NCI-H1436 (cell line): Measurements from ENCODE around the gene GLYR1.
"Not testable (repeated sequence)": the region's sequence is repeated elsewhere in the genome, so short reads cannot be mapped to it uniquely, and the experiment has no call there.

Experiments
- DNase-seq: peaks from one replicate; lab custom pipeline; 2025; lab: John Stamatoyannopoulos, UW

GLYR1 gene

DNA sequence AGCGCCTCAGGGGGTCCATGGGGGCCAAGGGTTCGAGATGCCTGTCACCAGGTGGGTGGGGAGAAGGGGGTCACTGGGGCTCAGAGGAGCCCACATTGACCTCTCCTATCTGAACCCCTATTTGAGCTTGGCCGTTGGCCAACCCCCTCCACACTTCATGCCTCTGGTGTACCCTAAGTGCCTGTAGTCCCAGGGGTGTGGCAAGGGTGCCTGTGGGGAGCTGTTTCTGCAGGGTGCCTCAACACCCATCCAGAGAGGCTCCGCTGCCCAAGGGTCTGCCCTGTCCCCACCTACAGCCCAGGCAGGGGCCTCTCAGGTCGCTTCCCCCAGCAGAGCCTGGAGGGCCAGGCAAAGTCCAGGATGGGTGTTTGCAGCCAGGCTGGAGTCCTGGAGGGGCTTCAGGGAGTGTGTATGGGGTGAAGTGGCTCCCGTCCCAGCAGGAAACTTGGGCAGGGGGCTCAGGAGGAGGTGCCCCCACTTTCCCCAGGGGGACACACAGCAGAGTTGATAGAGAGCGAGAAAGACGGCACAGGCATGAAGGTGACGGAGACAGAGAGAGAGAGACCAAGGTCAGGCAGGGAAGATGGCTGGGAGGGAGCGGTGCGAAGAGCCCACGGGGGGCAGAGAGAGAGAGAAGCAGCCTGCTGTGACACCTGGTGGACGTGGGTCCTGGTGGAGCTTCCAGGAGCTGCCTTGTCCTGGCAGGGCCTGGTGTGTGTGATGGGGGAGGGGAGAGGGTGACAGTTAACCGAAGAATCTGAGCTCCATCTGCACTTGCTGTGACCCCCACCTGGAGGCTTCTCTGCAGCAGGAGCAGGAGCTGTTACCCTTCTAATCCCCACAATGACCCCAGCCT is 59.2 kb downstream of the GLYR1 start, which contains the start of gene SEPTIN12:
TSS of gene SEPTIN12 (minus strand) at position 719 of the 856 bp plus-strand sequence. CDS start at position 19, 700 bp downstream.
- DNase-seq, result no peak

DNA sequence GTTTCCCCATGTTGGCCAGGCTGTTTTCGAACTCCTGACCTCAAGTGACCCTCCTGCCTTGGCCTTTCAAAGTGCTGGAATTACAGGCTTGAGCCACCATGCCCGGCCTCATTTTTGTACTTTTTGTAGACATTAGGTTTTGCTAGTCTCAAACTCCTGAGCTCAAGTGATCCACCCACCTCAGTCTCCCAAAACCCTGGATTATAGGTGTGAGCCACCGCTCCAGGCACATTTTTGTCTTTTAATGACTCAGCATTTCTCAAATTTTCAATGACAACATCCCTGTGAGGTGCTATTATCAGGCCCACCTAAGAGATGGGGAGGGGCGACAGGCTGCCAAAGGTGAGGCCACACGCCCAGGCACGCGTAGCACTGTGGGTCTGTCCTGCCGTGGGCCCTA is 60.0 kb downstream of the GLYR1 start:
- no peak for DNase-seq

DNA sequence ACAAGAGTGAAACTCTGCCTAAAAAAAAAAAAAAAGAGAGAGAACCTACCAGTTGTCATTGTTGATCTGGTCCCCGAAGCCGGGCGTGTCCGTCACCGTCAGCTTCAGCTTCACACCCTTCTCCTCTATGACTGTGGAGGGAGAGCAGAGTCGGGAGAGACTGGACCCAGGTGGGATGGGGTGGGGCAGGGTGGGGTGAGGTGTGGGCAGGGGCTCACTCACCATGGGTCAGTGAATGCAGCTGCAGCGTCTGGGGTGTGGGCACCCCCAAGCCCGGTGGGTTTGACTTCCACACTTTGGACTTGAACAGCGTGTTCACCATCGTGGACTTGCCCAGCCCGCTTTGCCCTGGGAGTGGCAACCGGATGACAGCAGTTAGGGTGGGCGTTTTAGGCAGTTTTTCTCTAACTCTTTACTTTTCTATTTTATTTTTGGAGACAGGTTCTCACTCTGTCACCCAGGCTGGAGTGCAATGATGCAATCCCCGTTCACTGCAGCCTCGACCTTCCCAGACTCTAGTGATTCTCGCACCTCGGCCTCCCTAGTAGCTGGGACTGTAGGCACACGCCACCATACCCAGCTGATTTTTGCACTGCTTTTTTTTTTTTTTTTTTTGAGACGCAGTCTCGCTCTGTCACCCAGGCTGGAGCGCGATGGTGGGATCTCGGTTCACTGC is 61.2 kb downstream of the GLYR1 start:
- no peak for DNase-seq

DNA sequence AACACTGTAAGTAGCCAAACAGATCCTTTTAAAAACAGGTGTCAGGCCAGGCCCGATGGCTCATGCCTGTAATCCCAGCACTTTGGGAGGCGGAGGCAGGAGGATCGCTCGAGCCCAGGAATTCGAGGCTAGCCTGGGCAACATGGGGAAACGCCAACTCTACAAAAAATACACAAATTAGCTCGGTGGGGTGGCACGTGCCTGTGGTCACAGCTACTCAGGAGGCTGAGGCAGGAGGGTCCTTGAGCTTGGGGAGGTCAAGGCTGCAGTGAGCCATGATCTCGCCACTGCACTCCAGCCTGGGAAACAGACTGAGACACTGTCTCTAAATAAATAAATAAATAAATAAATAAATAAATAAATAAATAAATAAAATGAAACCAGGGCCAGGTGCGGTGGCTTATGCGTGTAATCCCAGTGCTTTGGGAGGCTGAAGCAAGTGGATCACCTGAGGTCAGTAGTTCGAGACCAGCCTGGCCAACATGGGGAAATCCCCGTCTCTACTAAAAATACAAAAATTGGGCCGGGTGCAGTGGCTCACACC is 62.6 kb downstream of the GLYR1 start:
- not testable (repeated sequence) for DNase-seq

DNA sequence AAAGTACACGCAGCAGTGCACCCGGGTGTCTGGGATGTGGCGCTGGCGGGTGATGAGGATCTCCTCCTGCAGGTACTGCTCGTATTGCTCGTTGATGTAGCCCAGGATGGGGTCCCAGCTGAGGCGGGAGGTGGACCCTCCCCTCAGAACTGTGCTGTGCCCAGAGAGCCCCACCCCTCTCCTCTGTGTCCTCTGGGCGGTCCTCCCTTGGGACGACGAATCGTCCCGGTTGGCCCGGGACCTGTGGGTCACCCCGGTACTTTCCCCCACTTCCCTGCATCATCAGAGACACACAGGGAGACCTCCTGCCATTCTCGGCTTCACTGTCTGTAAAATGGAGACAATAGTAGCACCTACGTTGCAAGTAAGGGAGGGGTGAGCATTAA is 63.1 kb downstream of the GLYR1 start:
- no peak for DNase-seq

DNA sequence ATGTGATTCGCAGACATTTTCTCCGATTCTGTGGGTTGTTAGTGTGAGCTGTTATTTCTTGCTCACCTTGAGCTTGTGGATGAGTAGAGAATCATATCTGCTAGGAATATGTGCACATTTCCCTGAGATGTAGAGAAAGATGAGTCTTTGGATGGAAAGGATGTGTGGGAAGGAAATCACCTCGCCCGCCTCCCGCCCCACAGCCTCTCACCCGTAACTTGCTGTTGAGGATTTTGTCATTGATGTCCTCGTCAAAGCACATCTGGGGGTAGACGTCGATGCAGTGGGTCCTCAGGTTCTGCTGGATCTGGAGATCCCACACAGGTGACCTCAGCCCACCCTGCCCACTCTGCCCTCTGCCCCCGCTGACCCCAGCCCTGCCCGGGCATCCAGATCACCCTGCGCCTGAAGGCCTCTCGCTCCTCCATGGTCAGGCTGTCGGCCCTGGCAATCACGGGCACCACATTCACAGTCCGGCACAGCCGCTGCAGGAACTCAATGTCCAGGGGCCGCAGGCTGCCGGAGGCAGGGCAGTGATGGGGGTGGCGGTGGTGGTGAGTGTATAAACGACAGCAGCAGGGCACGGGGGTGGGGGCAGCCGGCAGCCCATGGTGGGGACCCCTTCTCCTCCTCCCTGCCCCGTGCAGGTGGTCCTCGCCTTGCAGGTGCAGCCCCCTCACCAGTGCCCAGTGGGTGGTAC is 63.7 kb downstream of the GLYR1 start:
- no peak for DNase-seq

DNA sequence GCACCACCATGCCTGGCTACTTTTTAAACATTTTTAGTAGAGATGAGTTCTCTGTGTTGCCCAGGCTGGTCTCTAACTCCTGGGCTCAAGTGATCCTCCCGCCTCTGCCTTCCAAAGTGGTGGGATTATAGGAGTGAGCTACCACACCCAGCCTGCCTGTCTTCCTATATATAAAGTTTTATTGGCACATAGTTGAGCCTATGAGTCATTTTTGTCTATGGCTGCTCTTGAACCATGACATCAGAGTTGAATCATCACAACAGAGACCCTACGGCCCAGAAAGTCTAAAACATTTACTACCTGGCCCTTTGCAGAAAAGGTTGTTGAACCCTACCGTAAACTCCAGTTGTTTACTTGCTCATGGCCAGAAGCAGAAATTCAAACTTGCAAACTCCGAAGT is 66.9 kb downstream of the GLYR1 start:
- no peak for DNase-seq

DNA sequence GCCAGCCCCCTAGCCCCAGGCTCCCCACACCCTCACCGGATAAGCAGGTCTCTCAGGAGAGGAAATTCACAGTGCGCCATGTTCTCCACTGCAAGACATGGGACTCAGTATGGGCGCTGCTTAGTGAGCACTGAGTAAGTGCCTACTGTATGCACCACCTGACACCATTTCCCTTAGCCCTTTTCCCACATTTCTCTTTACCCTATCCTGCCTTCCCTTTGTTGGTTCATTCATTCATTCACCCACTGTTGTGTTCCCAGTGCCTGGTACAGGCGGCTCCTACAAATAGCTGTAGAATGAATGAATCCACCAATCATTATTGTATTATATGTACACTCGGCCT is 69.1 kb downstream of the GLYR1 start:
- DNase-seq, result no peak

DNA sequence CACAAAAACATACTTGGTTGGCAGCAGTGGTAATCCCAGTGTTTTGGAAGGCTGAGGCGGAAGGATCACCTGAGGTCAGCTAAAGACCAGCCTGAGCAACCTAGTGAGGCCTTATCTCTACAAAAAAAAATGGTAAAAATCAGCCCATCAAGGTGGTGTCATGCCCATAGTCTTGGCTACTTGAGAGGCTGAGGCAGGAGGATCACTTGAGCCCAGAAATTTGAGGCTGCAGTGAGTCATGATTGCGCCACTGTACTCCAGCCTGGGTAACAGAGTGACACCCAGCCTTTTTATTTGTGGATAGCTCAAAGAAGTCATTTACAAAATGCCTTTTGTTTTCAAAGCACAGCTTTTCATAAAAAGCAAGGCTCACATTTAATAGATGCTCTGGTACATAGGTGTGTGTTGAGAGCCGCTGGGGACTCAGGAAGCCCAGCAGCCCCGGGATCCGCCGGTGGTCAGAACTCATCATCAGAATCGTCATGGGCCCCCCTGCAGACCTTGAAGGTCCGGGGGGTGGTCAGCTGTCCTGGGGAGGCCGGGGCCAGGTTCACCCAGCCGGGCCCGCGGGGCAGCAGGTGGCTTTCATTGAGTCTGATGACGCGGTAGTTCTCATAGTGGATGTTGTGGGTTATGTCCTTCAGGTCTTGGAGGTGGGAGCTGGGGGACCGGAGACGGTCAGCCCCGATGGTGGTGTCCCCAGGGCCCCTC is 69.6 kb downstream of the GLYR1 start:
- no peak for DNase-seq

DNA sequence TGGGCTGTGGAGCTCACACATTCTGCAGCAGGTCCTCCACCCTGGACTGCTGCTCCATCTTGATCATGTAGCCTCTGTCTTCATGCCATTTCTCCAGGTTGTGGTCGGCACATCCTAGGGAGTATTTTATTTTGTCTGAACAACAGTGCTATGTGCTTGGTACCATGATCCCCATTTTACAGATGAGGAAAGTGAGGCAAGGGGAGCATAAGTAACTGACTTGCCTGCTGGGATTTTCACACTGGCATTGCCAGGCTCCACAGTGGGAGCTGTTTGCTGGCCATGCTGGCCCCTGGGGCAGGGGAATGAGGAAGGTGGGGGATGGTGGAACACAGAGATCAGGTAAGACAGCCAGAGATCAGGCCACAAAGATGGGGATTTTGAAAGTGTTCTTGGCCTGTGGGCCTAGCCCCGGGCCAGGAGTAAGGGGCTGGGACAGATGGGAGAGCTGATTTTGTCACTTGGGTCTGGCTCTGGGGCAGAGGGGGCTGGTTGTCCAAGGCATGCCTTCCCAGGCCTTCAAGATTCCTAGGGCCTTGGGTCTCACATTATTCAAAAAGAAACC is 70.9 kb downstream of the GLYR1 start:
- no peak for DNase-seq

DNA sequence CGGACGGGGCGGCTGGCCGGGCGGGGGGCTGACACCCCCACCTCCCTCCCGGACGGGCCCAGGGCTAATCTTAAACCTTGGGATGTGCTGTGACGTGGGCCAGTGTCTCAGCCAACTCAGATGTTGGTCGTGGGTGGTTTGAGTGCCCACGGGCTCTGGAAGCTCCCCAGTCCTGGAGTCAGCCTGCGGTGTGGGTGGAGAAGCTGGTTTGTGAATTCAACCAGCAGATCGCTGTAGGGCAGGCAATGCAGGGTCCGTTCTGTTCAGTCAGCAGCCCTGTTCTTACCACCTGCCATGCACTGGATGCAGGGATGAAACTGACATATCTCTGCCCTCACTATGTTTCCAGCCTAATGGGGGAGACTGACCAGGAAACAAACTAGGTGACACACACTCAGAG is 72.1 kb downstream of the GLYR1 start:
- DNase-seq, result no peak

DNA sequence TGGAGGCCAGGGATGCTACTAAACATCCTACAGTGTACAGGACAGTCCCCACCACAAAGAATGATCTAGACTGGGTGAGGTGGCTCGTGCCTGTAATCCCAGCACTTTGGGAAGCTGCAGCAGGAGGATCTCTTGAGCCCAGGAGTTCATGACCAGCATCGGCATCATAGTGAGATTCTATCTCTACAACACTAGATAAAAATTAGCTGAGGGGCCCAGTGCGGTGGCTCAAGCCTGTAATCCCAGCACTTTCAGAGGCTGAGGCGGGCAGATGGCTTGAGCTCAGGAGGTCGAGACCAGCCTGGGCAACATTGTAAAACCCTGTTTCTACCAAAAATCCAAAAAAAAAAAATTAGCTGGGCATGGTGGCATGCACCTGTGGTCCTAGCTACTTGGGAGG is 74.7 kb downstream of the GLYR1 start:
- DNase-seq, result no peak

DNA sequence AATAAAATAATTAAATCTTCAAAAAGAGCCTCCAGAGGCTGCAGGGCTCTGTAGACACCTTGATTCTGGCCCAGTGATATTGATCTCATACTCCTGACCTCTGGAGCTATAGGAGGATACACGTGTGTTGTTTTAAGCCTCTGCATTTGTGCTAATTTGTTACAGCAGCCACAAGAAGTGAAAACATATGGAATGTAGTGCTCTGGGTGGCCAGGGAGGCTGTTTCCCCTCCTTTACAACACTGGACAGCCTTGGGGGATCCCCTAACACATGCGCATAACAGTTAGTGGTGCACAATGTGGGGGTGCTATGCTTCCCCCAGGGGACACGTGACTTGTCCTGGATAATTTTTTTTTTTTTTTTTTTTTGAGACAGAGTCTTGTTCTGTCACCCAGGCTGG is 75.4 kb downstream of the GLYR1 start:
- DNase-seq, result no peak

DNA sequence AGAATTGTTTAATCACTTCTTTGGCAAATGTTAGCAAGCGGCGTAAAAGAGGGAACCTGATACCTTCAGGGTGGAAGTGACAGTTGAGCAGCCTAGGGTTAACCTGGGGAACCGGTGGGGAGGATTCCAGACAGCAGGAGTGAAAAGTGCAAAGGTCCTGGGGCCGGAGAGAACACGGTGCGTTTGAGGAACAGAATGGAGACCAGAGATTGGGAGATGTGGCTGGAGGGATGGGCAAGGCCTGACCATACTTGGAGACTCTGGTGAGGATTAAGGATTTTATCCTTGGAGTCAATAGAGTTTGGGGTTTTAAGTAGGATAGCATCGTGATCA is 77.8 kb downstream of the GLYR1 start:
- no peak for DNase-seq

DNA sequence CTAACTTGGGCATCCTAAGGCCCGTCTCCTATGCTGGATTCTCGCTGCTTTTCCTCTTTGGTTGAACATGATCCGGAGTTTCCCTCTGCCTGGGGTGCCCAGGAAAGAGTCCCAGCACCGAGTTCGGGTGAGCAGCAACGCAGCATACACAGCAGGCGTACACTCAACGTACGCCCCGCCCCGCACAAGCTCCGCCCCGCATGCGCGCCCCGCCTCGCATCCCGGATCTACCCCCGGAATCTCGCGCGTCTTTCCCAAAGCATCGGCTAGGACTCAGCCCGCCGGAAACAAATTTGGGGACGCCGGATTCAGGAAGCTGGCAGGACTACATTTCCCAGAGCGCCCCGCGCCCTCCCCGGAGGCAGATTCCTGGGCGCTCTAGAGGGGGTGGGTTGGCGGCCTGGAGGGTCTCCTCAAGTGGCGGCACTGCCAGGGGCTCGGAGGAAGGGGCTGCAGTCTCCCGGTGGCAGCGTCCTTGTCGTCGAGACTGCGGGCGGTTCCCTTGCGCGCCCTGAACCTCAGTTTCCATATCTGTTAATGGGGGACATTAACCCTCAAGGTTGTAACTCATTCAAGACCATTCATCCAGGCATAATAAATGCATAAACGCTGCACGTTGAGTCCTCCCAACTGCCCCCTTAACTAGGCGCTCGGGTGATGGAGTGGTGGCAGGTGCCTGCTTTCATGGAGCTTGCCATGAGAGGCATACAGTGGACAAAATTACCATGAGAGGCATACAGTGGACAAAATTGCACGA is 78.4 kb downstream of the GLYR1 start:
- peak; percentile 96 for DNase-seq

DNA sequence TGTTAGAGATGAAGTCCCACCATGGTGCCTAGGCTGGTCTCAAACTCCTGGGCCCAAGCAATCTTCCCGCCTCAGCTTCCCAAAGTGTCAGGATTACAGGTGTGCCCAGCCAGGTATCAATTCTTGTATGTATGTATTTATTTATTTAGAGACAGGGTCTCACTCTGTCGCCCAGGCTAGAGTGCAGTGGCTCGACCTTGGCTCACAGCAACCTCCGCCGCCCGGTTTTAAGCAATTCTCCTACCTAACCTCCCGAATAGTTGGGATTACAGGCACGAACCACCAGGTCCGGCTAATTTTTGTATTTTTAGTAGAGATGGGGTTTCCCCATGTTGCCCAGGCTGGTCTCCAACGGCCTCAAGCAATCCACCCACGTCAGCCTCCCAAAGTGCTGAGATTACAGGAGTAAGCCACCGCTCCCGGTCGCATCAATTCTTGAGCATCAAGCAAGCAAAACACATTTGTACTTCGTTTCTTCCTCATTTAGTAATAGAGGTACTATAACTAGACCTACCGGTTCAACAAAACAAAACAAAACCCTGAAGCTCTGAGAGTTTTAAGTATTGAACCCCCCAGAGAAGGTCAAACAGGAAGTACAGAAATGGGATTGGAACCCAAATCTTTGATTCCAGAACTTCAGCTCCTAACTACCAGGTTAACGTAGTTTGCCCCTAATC is 79.1 kb downstream of the GLYR1 start:
- no peak for DNase-seq

DNA sequence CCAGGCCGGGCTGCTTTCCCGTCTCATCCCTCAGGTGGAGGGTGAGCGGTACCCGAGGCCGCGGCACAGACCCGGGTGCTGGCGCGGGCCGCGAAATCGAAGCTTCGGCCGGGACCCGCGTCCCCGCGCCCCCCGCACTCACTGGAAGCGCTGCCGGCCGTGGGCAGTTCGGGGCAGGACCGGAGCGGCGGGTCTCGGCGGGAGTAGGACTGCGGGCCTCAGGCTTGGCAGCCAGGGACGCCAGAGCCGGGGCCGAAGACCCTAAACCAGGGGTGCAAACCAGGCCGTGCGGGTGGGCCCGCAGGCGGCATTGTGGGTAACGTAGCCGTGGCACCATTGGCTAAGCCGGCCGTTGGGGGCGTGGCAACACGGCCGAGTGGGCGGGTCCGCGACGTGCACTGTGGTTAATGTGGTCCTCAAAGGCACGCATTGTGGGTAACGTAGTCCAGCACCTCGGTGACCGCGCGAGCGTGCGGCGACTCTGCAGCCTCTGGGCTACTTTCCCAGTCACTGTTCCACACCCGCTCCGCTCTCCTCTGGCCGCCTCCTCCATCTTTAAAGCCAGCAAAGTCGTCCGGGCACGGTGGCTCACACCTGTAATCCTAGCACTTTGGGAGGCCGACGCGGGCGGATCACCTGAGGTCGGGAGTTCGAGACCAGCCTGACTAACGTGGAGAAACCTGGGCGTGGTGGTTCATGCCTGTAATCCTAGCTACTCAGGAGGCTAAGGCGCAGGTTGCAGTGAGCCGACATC is 80.0 kb downstream of the GLYR1 start, which contains the start of gene ZNF500:
TSS of gene ZNF500 (minus strand) at position 288 of the 754 bp plus-strand sequence. CDS start 1,184 bp downstream, outside the sequence.
- DNase-seq, result peak; percentile 94

DNA sequence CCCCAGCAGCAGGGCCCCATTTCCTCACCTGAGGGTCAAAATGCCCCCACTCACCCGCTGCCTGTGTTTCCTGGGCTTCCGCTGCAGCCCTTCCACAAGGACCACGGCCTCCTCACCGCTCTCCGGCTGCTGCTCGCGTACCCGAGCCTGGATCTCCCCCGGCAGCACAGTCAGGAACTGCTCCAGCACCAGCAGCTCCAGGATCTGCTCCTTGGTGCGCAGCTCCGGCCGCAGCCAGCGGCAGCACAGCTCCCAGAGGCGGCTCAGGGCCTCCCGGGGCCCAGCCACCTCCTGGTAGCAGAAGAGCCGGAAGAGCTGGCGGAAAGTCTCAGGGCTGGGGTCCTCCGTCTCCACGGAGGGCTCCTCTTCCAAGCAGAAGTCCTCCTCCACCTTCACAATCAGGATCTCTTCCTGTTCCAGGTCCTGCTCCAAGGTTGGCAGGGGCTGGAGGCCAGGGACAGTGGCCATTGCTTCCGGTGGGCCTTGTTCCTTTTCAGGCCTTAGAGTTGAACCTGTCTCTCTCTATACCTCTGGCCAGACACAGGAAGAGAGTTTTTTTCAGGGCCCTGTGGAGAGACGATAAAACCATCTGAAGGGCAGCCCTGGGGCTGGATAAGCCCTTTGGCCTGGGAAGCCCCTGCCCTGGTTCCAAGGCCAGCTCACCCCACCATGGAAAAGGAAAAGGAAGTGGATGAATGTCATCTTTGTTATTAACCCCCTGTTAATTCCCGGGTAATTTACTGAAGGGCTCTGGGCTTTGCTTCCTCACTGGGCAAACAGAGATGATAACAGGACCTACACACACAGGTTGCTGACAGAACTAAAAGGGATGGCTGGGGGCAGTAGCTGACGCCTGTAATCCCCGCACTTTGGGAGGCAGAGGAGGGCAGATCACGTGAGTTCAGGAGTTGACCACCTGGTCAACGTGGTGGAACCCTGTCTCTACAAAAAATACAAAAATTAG is 81.3 kb downstream of the GLYR1 start:
- no peak for DNase-seq
